Measurements from ENCODE around the gene CTH.

The CTH gene

GRCh38 chr1:70429219-70429618, 18.2 kb downstream of the CTH start:
- no peak for TF ChIP-seq CTCF (IDR thresholded peaks at IDR 0.05; ENCODE audit: control insufficient read depth, extremely low read depth, insufficient read depth)
- DNase-seq (ENCODE audit: low read depth) = peak; percentile 14

GRCh38 chr1:70429757-70430156, 18.7 kb downstream of the CTH start:
- no peak for DNase-seq (ENCODE audit: low read depth)
- no peak overlapping the region for H3K4me3 ChIP-seq (ENCODE audit: low read depth, low read length)
- no peak for TF ChIP-seq CTCF (IDR thresholded peaks at IDR 0.05; ENCODE audit: control insufficient read depth, extremely low read depth, insufficient read depth)

More at GRCh38 chr1:70429219-70429618, 18.2 kb downstream of the CTH start:
- H3K4me3 ChIP-seq (ENCODE audit: low read depth, low read length) = no peak overlapping the region

GRCh38 chr1:70431317-70431716, 20.2 kb downstream of the CTH start:
- no peak for DNase-seq (ENCODE audit: low read depth)
- no peak for TF ChIP-seq CTCF (IDR thresholded peaks at IDR 0.05; ENCODE audit: control insufficient read depth, extremely low read depth, insufficient read depth)
- no peak overlapping the region for H3K4me3 ChIP-seq (ENCODE audit: low read depth, low read length)

GRCh38 chr1:70431874-70432273, 20.8 kb downstream of the CTH start:
- TF ChIP-seq CTCF (IDR thresholded peaks at IDR 0.05; ENCODE audit: control insufficient read depth, extremely low read depth, insufficient read depth) = no peak
- DNase-seq (ENCODE audit: low read depth) = no peak
- H3K4me3 ChIP-seq (ENCODE audit: low read depth, low read length) = no peak overlapping the region

- no peak for DNase-seq (ENCODE audit: low read depth)
- TF ChIP-seq CTCF (IDR thresholded peaks at IDR 0.05; ENCODE audit: control insufficient read depth, extremely low read depth, insufficient read depth) = no peak
- no peak overlapping the region for H3K4me3 ChIP-seq (ENCODE audit: low read depth, low read length)
These were observed 23.3 kb downstream of the CTH start for GRCh38 chr1:70434253-70434859.

- DNase-seq (ENCODE audit: low read depth) = no peak
- TF ChIP-seq CTCF (IDR thresholded peaks at IDR 0.05; ENCODE audit: control insufficient read depth, extremely low read depth, insufficient read depth) = peak; percentile 51
- H3K4me3 ChIP-seq (ENCODE audit: low read depth, low read length) = no peak overlapping the region
These were observed 25.7 kb downstream of the CTH start for GRCh38 chr1:70436622-70437251.

- TF ChIP-seq CTCF (IDR thresholded peaks at IDR 0.05; ENCODE audit: control insufficient read depth, extremely low read depth, insufficient read depth) = no peak
- H3K4me3 ChIP-seq (ENCODE audit: low read depth, low read length) = no peak overlapping the region
- no peak for DNase-seq (ENCODE audit: low read depth)
These were observed 27.5 kb downstream of the CTH start for GRCh38 chr1:70438529-70438928.

All from LNCaP clone FGC (cell line).